GM12878 (cell line): ENCODE data around the gene USP4. TPM values are rescaled to one million over a fixed set of nuclear protein-coding genes. Genes with fewer than 3 reads are reported as not detected.
A peak's percentile ranks its signal among the peaks of the same experiment; 100 is the strongest.

ENCODE experiments used
- ATF3 ChIP-seq: IDR thresholded peaks from 2 replicates; pipeline ENCODE4 v1.6.1; 2011; ENCODE audit warnings: low read depth, mild to moderate bottlenecking, low read length, moderate library complexity, borderline replicate concordance; ENCODE audit errors: extremely low read depth
- ATF7 ChIP-seq: fragments of 450-650 bp; IDR thresholded peaks from 2 replicates; pipeline ENCODE4 v1.6.1; 2016; ENCODE audit warnings: low read depth, mild to moderate bottlenecking
- BCLAF1 ChIP-seq: fragments of 450-650 bp; IDR thresholded peaks from 2 replicates; pipeline ENCODE4 v1.6.1; 2017; ENCODE audit warnings: antibody characterized with exemption, mild to moderate bottlenecking, moderate library complexity
- CREB1 ChIP-seq: IDR thresholded peaks from 2 replicates; pipeline ENCODE4 v1.6.1; 2012; ENCODE audit warnings: low read depth, mild to moderate bottlenecking, inconsistent platforms
- CUX1 ChIP-seq: IDR thresholded peaks from 2 replicates; pipeline ENCODE4 v1.6.1; 2012; ENCODE audit warnings: improper control_type of control experiment, low read depth, low read length; ENCODE audit not compliant: insufficient replicate concordance
- ELK1 ChIP-seq: IDR thresholded peaks from 2 replicates; pipeline ENCODE4 v1.6.1; 2012; ENCODE audit warnings: low read depth, low read length, improper control_type of control experiment
- ESRRA ChIP-seq: IDR thresholded peaks from 2 replicates; pipeline ENCODE4 v1.6.1; 2012; ENCODE audit warnings: mild to moderate bottlenecking, low read length, improper control_type of control experiment
- HDAC6 ChIP-seq: fragments of 200-600 bp; sonication (generic); IDR thresholded peaks from one replicate; pipeline ENCODE4 v1.8.0; 2017; ENCODE audit warnings: antibody characterized with exemption; ENCODE audit not compliant: unreplicated experiment
- HSF1 ChIP-seq: fragments of 150-350 bp; IDR thresholded peaks from 2 replicates; pipeline ENCODE4 v1.6.1; 2014; ENCODE audit warnings: mild to moderate bottlenecking, low read depth, low read length
- MAX ChIP-seq: IDR thresholded peaks from 2 replicates; pipeline ENCODE4 v1.6.1; 2012; ENCODE audit warnings: low read depth, low read length, improper control_type of control experiment
- NBN ChIP-seq: fragments of 450-650 bp; IDR thresholded peaks from 2 replicates; pipeline ENCODE4 v1.6.1; 2016
- RCOR1 ChIP-seq: conservative IDR thresholded peaks from 2 replicates; pipeline ENCODE4 v1.6.1; 2012; ENCODE audit warnings: low read depth, low read length, improper control_type of control experiment
- SMAD5 ChIP-seq: IDR thresholded peaks from 2 replicates; pipeline ENCODE4 v1.6.1; 2016; ENCODE audit warnings: antibody characterized with exemption, low read depth
- SUZ12 ChIP-seq: fragments of 200-600 bp; sonication (generic); IDR thresholded peaks from one replicate; pipeline ENCODE4 v1.6.1; 2018; ENCODE audit warnings: antibody characterized with exemption, mild to moderate bottlenecking; ENCODE audit not compliant: unreplicated experiment
- TCF12 ChIP-seq: IDR thresholded peaks from 2 replicates; pipeline ENCODE4 v1.6.1; 2011; ENCODE audit warnings: low read depth, mild to moderate bottlenecking, low read length
- WRNIP1 ChIP-seq: IDR thresholded peaks from 2 replicates; pipeline ENCODE4 v1.6.1; 2011; ENCODE audit warnings: low read depth, low read length, improper control_type of control experiment, borderline replicate concordance
- ZNF24 ChIP-seq: fragments of 450-650 bp; IDR thresholded peaks from 2 replicates; pipeline ENCODE4 v1.6.1; 2017; ENCODE audit warnings: antibody characterized with exemption, mild to moderate bottlenecking
- polyA plus RNA-seq, 11 experiments: library from polyadenylated mRNA; depleted of rRNA in 4 of 11; unstranded in 6 of 11; stranded (reverse) in 5 of 11; fragments of >200 nt; fragmentation: Nextera tagmentation in 4 of 11; fragmentation: Illumina TruSeq in 1 of 11; extraction: Ambion mirVana in 4 of 11; extraction: Trizol in 1 of 11; gene quantifications; 1 replicate in 1 of 11; 2 replicates in 10 of 11; pipeline versions ENCODE4 v1.2.1 to v1.2.3, GENCODE V29; 2011 to 2016; ENCODE audit warnings: inconsistent platforms in 2 of 11, missing spikeins in 2 of 11, low read depth in 1 of 11
- total RNA-seq, 4 experiments: library from RNA; depleted of rRNA in 3 of 4; stranded (reverse); fragments of >200 nt in 3 of 4; fragmentation: Illumina TruSeq in 1 of 4; extraction: Trizol in 1 of 4; gene quantifications; 2 replicates each; pipeline versions ENCODE4 v1.2.1 to v1.2.3, GENCODE V29; 2013 to 2021

The USP4 gene
- total and polyA plus RNA-seq, 10 of the 15 experiments (the other 5 are each of a cell fraction or from before 2014, with no cell fraction given): 26.5 to 77.1 (median 66.0) TPM

GRCh38 chr3:49276475-49277382, 63.1 kb downstream of the USP4 start, which contains the start of gene C3orf62 (continued):
- TF ChIP-seq BCLAF1 (no peak), WRNIP1 (no peak), ATF7 (no peak), ZNF24 (no peak), RCOR1 (no peak), MAX (no peak; the same call in 1 of the 2 replicates), HSF1 (no peak), ELK1 (no peak), SUZ12 (no peak), SMAD5 (no peak; the same call in none of the 2 replicates), CREB1 (peak; percentile 49), ATF3 (no peak), TCF12 (no peak), CUX1 (no peak), HDAC6 (no peak), ESRRA (no peak), NBN (no peak)
